GM19035 (cell line): ENCODE measurements around the gene MBP.

Source experiments
- ATAC-seq: cut with Tn5 transposase; IDR thresholded peaks from one replicate; pipeline ENCODE4 v1.9.1; 2021; ENCODE audit not compliant: unreplicated experiment

MBP gene

GRCh38 chr18:77132369-77133050 is at the start of gene MBP:
MBP (minus strand) TSS chr18:77132783; CDS start chr18:77105261, 27,522 bp downstream.
- ATAC-seq: peak; percentile 69

- no peak for ATAC-seq
These were observed 49.5 kb upstream of the MBP start for GRCh38 chr18:77181950-77182707.

GRCh38 chr18:77178559-77178958 is 46.0 kb upstream of the MBP start:
- ATAC-seq: no peak

GRCh38 chr18:77177009-77177408 is 44.4 kb upstream of the MBP start:
- no peak for ATAC-seq

GRCh38 chr18:77173275-77174030 is 40.9 kb upstream of the MBP start:
- ATAC-seq: no peak

DNA sequence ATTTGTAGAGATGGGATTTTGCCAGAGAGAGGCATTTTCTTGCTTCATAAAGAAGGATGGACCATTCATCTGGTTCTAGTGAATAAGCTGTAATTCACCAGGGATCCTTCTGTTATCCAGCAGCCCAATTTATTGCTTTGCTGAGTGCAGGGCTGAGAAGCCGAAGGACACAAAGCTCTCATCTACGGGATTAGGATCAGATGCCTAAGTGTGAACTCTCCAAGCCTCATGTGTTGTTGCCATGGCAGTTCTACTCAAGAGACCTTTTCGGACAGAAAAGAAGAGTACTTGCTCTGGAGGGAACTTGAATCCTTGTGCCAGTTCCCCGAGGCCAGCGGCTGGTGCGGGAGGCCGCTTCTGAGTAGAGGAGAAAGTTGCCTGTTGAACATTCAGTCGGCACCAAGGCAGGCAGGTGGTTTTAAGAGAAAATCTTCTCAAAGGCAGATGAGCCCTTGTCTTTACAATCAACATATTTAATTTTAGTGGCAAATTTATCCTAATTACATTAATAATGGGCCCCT is 38.4 kb upstream of the MBP start:
- no peak for ATAC-seq

DNA sequence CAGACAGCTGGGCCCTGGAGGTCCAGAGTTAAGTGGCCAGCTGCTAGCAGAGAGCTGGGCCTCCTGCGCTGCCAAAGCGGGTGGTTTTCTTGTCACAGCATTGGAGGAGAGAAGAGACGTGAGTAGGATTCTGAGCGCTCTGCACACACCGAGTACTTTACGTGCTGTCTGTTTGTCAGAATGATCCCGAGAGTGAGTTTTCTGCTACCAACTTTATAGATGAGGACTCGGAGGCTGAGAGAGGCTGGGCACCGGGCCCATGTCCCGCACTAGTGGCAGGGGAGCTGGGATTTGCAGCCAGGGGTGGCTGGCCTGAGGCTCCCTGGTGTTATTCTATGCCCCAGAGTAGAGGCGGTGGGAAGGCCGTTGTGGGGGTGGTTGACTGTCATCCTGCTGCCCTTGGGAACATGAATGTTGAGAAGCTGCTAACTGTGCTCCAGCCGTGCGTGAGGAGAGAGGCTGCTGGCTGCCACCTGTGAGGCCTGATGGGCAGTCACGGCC is 36.3 kb upstream of the MBP start:
- no peak for ATAC-seq

GRCh38 chr18:77167251-77167650 is 34.7 kb upstream of the MBP start:
- ATAC-seq: no peak

DNA sequence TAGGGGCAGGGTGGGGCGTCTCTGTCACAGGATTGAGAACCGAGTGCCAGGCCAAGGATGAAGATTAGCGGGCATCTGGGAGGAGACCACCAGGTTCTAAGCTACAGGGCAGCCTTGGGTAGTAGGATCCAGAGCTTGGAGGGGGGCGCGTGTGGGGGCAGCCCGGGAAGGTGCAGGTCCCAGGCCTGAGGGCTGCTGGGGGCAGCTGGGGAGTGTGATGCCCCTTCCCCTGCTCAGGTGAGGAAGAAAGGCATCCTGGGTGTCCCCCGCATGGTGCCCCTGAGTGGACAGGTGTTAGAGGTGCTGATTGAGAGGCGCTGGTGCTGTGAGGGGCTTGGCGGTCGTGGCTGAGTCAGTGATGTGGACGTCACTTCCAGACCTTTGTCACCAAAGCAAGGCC is 33.9 kb upstream of the MBP start:
- no peak for ATAC-seq

DNA sequence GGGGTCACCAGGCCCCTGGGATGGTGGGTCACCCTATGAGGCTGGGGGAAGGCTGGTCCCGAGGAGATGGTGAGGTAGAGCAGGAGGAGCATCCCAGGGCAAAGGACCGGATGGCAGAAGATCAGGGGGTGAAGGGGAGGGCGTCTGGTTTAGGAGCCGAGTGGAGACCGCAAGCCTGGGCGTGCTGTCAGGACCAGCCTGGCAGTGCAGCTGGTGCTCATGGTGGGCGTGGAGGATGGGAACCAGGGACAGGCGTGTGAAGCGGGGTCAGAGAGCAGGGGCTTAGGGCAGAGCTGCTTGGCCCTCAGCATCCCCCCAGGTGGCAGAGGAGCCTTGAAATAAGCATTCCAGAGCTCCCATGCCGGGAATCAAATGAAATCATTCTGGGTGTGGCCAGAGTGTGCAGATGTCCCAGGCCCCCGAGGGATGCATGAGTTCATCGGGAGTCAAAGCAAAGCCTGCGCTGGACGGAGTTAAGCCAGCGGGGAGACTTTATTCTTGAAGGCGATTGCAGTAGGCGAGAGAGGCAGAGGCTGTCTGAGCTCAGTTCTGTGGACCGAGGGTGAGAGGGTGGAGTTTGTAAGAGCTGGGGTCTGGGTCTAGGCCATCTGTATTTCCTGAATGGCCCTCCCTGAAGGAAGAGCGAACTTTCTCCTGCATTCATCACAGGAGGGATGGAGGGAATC is 33.1 kb upstream of the MBP start:
- ATAC-seq: no peak

DNA sequence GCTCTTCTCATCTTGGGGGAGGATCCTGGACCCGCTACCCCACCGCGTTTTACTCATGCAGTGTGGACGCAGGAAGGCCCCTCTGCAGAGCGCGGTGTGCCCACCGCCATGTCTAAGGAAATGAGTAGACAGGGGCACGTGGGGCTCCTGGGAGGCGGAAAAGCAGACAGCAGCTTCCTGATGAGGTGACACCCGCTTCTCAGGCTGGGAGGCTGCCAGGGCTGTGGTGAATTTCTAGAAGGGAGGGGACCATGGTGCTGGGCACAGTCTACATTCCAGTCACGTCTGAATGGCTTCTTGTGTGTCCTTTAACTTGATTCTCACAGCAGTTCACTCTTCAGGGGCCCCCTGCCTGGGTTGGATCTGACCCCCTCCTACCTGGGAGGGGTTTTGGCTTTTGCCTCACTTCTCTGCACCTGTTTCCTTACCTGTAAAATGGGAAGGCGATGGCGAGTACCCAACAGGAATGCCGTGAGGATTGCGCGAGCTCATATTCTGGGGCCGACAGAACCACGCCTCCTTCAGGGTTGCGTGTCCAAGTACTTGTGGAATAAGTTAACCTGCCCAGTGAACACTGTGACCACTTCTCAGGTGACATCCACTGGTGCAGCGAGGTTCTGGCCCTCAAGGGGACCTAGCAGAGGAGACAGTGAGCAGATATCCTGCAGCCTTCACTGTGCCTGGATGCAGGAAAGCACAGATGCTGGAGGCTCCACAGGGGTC is 32.3 kb upstream of the MBP start:
- no peak for ATAC-seq

DNA sequence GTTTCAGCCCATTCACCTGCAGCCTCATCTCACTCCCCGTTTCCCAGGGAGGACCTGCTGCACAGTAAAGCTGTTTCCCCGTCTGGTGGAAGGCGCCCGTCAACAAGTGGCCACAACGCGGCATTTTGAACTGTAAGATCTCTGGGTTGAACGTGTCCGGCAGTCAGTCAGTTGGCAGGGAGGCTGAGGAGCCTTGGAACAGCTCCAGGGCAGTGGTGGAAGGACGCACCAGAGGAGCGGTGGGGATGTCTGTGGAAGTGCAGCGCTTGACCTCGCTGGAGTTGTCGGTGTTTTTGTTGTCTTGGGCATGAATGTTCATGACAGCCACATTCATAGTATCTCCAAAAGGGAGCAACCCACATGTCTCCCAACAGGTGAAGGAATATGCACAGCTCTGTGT is 31.4 kb upstream of the MBP start:
- ATAC-seq: no peak

DNA sequence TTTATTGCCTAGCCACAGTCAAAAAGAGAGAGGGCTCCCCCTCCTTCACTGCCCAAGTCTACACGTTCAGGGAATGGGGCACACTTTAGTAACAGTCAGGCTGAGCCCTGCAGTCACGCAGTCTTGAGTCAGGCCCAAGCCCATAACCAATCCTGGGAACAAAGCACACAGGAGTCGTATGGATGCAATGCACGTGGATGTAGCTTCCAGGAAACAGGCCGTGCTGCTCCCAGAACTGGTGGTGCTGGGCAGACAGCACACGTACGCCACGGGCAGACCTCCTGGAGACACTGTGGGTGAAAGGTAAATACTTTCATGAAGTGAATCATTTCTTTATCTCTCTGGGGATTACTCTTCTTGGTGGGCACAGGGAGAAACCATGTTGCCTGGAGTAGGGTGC is 30.0 kb upstream of the MBP start:
- ATAC-seq: no peak

GRCh38 chr18:77161961-77162360 is 29.4 kb upstream of the MBP start:
- ATAC-seq: no peak

GRCh38 chr18:77161383-77161782 is 28.8 kb upstream of the MBP start:
- no peak for ATAC-seq

GRCh38 chr18:77160515-77160914 is 27.9 kb upstream of the MBP start:
- no peak for ATAC-seq

GRCh38 chr18:77157312-77157711 is 24.7 kb upstream of the MBP start:
- ATAC-seq: no peak

DNA sequence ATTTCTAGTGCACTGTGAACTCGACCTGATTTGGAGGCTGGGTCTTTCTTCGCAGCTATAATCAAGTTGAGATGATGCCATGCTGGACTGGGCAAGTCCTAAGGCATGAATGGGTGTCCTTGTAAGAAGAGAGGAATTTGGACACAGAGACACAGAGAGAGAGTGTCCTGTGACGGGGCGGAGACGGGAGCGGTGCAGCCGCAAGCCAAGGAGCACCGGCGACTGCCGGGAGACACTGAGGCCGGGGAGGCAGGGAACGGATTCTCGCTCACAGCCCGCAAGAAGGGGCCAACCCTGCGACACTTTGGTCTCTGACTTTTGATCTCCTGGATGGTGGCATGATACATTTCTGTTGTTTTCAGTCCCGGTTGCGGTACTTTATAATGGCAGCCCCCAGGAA is 22.4 kb upstream of the MBP start:
- no peak for ATAC-seq

DNA sequence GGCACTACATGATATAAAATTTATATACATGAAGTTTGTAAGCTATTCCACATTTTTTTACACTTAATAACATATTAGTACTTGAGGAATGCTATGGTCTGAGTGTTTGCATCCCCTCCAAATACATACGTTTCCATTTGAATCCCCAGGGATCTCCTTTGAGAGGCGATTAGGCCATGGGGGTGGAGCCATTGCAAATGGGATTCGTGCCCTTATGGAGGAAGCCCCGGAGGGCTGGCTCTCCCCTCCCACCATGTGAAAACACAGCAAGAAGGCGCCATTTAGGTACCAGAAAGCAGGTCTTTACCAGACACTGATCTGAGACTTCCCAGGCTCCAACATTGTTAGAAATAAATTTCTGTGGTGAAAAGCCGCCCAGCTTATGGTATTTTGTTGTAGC is 20.8 kb upstream of the MBP start:
- ATAC-seq: no peak

DNA sequence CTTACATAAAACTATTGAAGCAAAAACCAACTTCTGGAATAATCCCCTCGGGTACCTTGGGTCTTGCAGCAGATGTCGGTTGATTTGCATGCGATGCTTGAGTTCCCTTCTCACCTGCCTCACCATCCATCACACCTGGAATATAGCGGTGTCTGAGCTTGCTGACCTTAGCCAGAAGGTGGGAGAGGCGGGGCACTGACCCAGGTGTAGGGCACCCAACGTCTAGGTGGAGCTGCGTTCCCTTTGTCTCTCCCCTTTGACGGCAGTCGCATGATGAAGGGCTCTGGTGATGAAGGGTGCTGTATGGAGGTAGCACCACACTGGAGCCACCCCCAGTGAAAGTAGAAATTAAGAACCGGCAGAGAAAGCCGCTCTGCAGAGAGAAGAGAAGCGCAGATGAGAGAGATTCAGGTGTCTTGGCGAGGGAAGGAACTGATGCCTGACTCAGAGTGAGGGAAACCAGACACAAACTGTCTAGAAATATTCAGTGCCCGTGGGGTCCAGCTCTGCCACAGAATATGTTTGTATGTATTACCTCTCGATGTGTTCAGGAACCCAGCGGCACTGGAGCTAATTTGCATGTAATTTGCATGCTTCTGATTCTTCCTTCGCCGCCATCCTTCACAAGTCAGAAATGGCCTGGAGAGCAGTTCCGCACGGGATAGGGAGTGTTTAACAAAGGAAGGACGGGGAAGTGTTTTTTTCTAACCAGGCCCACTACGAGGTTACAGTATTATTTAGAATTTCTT is 19.4 kb upstream of the MBP start:
- no peak for ATAC-seq
